ENCODE results near the gene STPG1.

GRCh38 chr1:24373044-24373443, 40.5 kb downstream of the STPG1 start:
- TF ChIP-seq CTCF (IDR thresholded peaks at IDR 0.05) (no peak), POLR2AphosphoS5 (IDR thresholded peaks at IDR 0.05) (no peak), POLR2A (IDR thresholded peaks at IDR 0.05) (no peak)

Measured in breast epithelium (tissue), 3 donors.